ENCODE results near the gene FHL2. TPM values are rescaled to one million over a fixed set of nuclear protein-coding genes. Genes with fewer than 3 reads are reported as not detected.

FHL2 gene
- total and polyA plus RNA-seq, 2 donors (not counting 3 experiments of a cell fraction or from before 2014, with no cell fraction given), result 197 to 491 TPM

DNA sequence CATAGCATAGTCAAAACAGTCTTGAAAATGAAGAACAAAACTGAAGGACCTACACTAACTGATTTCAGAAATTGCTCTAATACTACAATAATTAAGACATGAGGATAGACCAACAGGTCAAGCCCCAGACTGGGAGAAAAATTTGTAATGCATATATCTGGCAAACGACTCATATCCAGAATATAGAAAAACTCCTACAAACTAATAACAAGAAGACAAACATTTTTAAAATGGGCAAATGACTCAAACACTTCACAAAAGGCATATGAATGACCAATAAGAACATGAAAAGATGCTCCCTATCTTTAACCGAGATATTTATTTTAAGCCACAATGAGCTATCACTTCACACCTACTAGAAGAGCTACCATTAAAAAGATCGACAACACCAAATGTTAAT, 83.5 kb downstream of the FHL2 start:
- Histone ChIP-seq H3K4me1 (ENCODE audit: control insufficient read depth, extremely low read depth, insufficient read depth, low read length) (peaks cover 7% of the 10 kb centered on the region), H3K4me3 (replicated peaks in 1 of 3; ENCODE audit: insufficient read depth in 1 of 3, low read depth in 1 of 3, low read length in 3 of 3) (no peak overlapping the region), H3K79me2 (ENCODE audit: control insufficient read depth, insufficient read depth, low read length) (peaks cover 71% of the 10 kb centered on the region), H3K9ac (replicated peaks; ENCODE audit: extremely low read depth, insufficient read depth, low read length) (no peak overlapping the region), H3K36me3 (ENCODE audit: control insufficient read depth in 2 of 2, extremely low read depth in 1 of 2, insufficient read depth in 2 of 2, low read length in 2 of 2) (no peaks in the 10 kb centered on the region), H3K27ac (ENCODE audit: insufficient read depth, low read depth, low read length) (no peak overlapping the region), H2AFZ (ENCODE audit: low read depth, low read length) (no peak overlapping the region), H3K9me3 (replicated peaks; ENCODE audit: control insufficient read depth, insufficient read depth, low read length) (no peaks in the 10 kb centered on the region), H3K27me3 (ENCODE audit: control insufficient read depth in 2 of 2, insufficient read depth in 2 of 2, low read length in 2 of 2) (no peaks in the 10 kb centered on the region), H4K20me1 (replicated peaks; ENCODE audit: control insufficient read depth, extremely low read depth, insufficient read depth, low read length) (peaks cover 4% of the 10 kb centered on the region), H3K9me1 (replicated peaks; ENCODE audit: control insufficient read depth, extremely low read depth, insufficient read depth, low read length) (no peaks in the 10 kb centered on the region), H3K4me2 (ENCODE audit: insufficient read depth, low read length) (no peak overlapping the region)
- dilution Hi-C loops (cut with MboI; ENCODE audit: extremely low pct_ligation_motif_present, low sequenced_read_pairs) (no loop called here), intact Hi-C loops (cut with micrococcal nuclease) (no loop called here)
- FAIRE-seq (no peak), DNase-seq (ENCODE audit: low read depth, low spot score) (no peak)
- no TSS peak for BruUV-seq (replicated peaks)
- ChIA-PET CTCF (interaction anchor here (1.0 to 3.0 kb wide), 2 partner anchors 21 to 27 kb away, joined by 3 to 10 read pairs; no protein-coding TSS in a partner anchor), POLR2A (no interaction called here)
- no peak for TF ChIP-seq JUN (IDR thresholded peaks at IDR 0.05; ENCODE audit: borderline replicate concordance, insufficient read depth, insufficient read length, low read depth)
- no peak for TF ChIP-seq POLR2A (IDR thresholded peaks at IDR 0.05; ENCODE audit: low read depth, low read length)
- TF ChIP-seq GATA2 (IDR thresholded peaks at IDR 0.05; ENCODE audit: insufficient read depth, insufficient read length, low read depth, low read length), result no peak
- TF ChIP-seq, protein P1, sequence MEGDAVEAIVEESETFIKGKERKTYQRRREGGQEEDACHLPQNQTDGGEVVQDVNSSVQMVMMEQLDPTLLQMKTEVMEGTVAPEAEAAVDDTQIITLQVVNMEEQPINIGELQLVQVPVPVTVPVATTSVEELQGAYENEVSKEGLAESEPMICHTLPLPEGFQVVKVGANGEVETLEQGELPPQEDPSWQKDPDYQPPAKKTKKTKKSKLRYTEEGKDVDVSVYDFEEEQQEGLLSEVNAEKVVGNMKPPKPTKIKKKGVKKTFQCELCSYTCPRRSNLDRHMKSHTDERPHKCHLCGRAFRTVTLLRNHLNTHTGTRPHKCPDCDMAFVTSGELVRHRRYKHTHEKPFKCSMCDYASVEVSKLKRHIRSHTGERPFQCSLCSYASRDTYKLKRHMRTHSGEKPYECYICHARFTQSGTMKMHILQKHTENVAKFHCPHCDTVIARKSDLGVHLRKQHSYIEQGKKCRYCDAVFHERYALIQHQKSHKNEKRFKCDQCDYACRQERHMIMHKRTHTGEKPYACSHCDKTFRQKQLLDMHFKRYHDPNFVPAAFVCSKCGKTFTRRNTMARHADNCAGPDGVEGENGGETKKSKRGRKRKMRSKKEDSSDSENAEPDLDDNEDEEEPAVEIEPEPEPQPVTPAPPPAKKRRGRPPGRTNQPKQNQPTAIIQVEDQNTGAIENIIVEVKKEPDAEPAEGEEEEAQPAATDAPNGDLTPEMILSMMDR (IDR thresholded peaks at IDR 0.05; ENCODE audit: extremely low read depth in 1 of 2, insufficient read depth in 1 of 2, low read depth in 1 of 2, low read length in 2 of 2), result no peak
- no peak for TF ChIP-seq FOS (IDR thresholded peaks at IDR 0.05; ENCODE audit: borderline replicate concordance, insufficient read depth, low read length)
- no peak for TF ChIP-seq EZH2 (IDR thresholded peaks at IDR 0.05; ENCODE audit: borderline replicate concordance, low read depth, low read length, severe bottlenecking)
- TF ChIP-seq MYC (IDR thresholded peaks at IDR 0.05; ENCODE audit: low read depth, low read length), result no peak
- TF ChIP-seq, protein P2, sequence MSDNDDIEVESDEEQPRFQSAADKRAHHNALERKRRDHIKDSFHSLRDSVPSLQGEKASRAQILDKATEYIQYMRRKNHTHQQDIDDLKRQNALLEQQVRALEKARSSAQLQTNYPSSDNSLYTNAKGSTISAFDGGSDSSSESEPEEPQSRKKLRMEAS (IDR thresholded peaks at IDR 0.05; ENCODE audit: insufficient read depth, insufficient read length), result no peak
- no peak for TF ChIP-seq POLR2AphosphoS5 (IDR thresholded peaks at IDR 0.05; ENCODE audit: insufficient read depth, low read depth, low read length)

Data from endothelial cell of umbilical vein (primary cell).